ENCODE data around the gene INPP4B.

Gene INPP4B

DNA sequence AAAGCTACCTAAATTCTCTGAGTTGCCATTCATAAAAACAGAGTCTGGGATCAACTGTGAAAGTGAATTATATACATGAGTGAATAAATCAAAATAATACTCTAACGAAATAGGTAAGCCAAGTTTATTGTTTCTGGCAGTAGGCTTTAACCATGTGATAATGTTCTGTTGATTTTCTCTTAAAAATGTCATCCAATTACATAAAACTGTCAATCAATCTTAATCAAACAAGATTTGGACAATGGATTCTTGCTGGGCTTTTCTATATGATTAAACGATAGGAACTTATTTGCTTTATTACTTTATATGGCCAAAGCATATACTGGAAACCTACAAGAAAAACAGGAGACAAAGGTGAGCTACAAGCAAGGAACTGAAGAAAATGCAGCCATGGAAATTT, 148.8 kb downstream of the INPP4B start:
- TF ChIP-seq, protein P1, sequence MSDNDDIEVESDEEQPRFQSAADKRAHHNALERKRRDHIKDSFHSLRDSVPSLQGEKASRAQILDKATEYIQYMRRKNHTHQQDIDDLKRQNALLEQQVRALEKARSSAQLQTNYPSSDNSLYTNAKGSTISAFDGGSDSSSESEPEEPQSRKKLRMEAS (IDR thresholded peaks at IDR 0.05; ENCODE audit: low read depth, low read length) = no peak
- TF ChIP-seq MYC (IDR thresholded peaks at IDR 0.05; ENCODE audit: low read depth, low read length) (no peak), POLR2A (IDR thresholded peaks at IDR 0.05; ENCODE audit: extremely low read depth, insufficient read length) (no peak)
- TF ChIP-seq, protein P2, sequence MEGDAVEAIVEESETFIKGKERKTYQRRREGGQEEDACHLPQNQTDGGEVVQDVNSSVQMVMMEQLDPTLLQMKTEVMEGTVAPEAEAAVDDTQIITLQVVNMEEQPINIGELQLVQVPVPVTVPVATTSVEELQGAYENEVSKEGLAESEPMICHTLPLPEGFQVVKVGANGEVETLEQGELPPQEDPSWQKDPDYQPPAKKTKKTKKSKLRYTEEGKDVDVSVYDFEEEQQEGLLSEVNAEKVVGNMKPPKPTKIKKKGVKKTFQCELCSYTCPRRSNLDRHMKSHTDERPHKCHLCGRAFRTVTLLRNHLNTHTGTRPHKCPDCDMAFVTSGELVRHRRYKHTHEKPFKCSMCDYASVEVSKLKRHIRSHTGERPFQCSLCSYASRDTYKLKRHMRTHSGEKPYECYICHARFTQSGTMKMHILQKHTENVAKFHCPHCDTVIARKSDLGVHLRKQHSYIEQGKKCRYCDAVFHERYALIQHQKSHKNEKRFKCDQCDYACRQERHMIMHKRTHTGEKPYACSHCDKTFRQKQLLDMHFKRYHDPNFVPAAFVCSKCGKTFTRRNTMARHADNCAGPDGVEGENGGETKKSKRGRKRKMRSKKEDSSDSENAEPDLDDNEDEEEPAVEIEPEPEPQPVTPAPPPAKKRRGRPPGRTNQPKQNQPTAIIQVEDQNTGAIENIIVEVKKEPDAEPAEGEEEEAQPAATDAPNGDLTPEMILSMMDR (IDR thresholded peaks at IDR 0.05; ENCODE audit: low read depth, low read length) = no peak
- no peak for DNase-seq (ENCODE audit: low read depth)
- no peak overlapping the region for H3K4me3 ChIP-seq (ENCODE audit: low read depth, low read length)

DNA sequence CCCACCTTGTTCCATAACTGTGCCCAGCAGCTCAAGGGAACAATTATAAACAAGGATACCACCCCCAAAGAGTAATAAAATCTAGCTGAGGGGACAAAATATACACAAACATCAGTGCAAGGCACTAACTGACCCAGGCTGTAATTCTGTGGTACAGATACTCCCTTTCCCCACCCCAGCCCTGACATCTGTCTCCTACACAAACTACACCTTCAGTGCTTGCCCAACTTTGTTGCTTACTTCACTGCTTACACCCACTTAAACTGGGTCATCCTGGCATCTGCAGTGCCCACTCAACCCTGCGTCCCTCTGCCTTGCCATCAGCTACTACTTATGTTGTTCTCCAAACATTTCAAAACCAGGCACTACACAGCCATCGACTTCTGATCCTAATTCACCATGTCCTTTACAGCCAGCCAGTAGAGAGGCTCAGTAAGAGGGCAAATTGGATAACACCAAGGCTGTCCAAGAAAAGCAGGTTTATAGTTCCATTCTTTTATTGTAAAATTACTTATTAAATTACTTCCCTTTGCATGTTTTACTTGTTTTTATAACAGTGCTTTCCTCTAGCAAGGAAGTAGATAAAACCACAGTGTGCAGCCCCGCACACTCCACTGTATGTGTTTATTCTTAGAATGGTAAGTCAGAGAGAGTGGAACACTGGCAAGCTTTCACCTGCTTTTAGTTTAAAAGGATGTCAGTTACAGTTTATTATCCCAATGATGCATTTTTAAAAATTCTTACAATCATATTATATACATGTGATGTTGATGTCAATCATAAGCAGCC, 149.6 kb downstream of the INPP4B start:
- no peak for DNase-seq (ENCODE audit: low read depth)
- no peak overlapping the region for H3K4me3 ChIP-seq (ENCODE audit: low read depth, low read length)
- TF ChIP-seq, protein P2 (IDR thresholded peaks at IDR 0.05; ENCODE audit: low read depth, low read length) = no peak
- TF ChIP-seq, protein P1 (IDR thresholded peaks at IDR 0.05; ENCODE audit: low read depth, low read length) = no peak
- TF ChIP-seq POLR2A (IDR thresholded peaks at IDR 0.05; ENCODE audit: extremely low read depth, insufficient read length) (no peak), MYC (IDR thresholded peaks at IDR 0.05; ENCODE audit: low read depth, low read length) (no peak)

DNA sequence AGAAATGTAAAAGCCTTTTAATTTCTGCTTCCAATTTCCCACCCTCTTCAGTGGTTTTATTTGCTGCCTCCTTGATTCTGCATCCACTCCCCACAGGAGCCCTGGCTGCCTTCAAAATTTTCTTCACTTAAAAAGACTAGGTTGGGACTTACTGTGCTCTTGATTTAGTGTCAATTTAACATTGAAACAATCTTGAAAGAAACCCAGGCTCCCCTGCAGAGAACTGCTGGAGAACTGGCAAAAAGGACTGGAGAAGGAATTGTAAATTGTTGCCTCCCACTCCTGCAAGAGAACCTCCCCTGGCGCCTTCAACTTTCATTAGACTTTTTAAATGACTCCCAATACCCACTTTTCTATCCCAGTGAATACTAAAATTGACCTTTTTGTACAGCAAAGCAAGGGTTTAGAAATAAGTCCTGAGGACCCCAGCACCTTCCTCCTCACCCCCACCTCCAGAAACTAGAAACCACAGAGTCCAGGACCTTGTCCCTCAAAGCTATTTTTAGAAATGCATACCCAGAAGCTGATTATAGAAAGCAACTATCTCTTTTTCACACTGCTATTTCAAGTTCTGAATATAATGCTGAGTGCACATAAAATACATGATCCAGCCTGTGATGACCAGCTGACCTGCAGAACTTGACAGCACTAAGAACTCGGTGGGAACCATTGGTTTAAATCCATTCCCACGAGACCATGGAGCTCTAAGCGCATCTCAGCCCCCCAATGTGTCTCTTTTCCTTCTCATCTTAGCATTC, 155.5 kb downstream of the INPP4B start:
- TF ChIP-seq, protein P2 (IDR thresholded peaks at IDR 0.05; ENCODE audit: low read depth, low read length) = no peak
- no peak for TF ChIP-seq MYC (IDR thresholded peaks at IDR 0.05; ENCODE audit: low read depth, low read length)
- TF ChIP-seq, protein P1 (IDR thresholded peaks at IDR 0.05; ENCODE audit: low read depth, low read length) = no peak
- no peak for TF ChIP-seq POLR2A (IDR thresholded peaks at IDR 0.05; ENCODE audit: extremely low read depth, insufficient read length)
- H3K4me3 ChIP-seq (ENCODE audit: low read depth, low read length) = no peak overlapping the region
- DNase-seq (ENCODE audit: low read depth) = no peak

DNA sequence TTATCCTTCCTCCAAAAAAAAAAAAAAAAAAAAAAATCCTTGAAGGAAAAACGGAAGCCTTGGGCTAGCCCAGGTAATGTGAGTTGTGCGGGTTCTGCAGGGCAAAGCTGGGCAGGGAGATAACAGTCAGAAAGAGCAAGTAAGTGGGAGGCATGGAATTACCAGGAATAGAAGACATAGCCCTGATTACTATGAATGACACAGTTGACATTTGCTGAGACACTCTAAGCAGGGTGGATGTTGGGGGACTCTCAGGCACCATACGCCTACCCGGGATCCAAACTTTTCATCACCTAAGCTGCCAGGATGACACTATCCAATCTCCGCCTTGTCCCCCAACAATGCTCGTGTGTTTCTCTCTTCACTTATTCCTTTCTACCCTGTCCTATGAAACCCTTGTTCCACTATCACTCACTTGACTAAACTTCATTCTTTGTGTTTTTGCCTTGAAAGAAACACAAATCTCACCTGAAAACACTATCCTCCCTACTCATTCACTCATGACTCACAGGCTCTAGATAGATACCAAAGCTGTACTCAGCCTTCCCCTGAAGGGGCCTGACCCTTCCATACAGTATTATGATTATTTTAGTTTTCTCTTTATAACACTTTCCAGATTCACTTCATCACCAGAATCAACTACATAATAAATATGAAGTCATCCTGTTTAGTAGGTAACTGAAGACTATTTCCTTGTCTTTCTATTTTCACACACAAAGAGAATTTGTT, 158.4 kb downstream of the INPP4B start:
- no peak overlapping the region for H3K4me3 ChIP-seq (ENCODE audit: low read depth, low read length)
- TF ChIP-seq, protein P1 (IDR thresholded peaks at IDR 0.05; ENCODE audit: low read depth, low read length) = no peak
- TF ChIP-seq, protein P2 (IDR thresholded peaks at IDR 0.05; ENCODE audit: low read depth, low read length) = no peak
- TF ChIP-seq MYC (IDR thresholded peaks at IDR 0.05; ENCODE audit: low read depth, low read length) = no peak
- no peak for DNase-seq (ENCODE audit: low read depth)

DNA sequence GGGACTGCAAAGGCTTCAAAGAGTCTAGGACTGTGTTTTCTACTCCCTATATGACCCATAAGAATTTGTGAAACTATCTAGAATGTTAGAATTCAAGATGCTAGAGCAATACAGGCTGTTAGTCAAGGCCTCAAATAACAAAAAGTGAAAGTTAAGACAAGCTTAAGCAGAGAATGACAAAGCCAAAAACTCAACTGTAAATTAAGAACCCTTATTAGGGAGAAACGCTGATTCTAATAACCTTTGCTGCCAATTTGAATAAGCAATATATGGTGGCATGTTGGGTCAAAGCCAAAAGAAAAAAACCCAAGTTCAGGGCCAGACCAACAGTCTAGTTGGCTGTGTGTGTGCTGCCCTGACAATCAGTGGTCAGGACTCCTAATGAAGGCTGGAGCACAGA, 160.0 kb downstream of the INPP4B start:
- no peak overlapping the region for H3K4me3 ChIP-seq (ENCODE audit: low read depth, low read length)
- TF ChIP-seq POLR2A (IDR thresholded peaks at IDR 0.05; ENCODE audit: extremely low read depth, insufficient read length) = no peak
- TF ChIP-seq, protein P2 (IDR thresholded peaks at IDR 0.05; ENCODE audit: low read depth, low read length) = no peak
- TF ChIP-seq, protein P1 (IDR thresholded peaks at IDR 0.05; ENCODE audit: low read depth, low read length) = no peak
- no peak for TF ChIP-seq MYC (IDR thresholded peaks at IDR 0.05; ENCODE audit: low read depth, low read length)

More for the DNA sequence above, 160.0 kb downstream of the INPP4B start:
- DNase-seq (ENCODE audit: low read depth) = no peak

All from NB4 (cell line).